Panc1 (cell line): ENCODE measurements around the gene RAB12. TPM values are rescaled to one million over a fixed set of nuclear protein-coding genes. Genes with fewer than 3 reads are reported as not detected.
"Not testable (repeated sequence)": the region's sequence is repeated elsewhere in the genome, so short reads cannot be mapped to it uniquely, and the experiment has no call there.

Experiments used
- ATAC-seq: fragments of 200-7000 bp; cut with Tn5 transposase; 2 replicates; pipeline ENCODE4 v1.9.1; 2020; ENCODE audit warnings: mild to moderate bottlenecking, moderate library complexity
- BruUV-seq: library from RNA; stranded (reverse); fragments of 400-500 nt; replicated peaks from 2 replicates; lab custom pipeline; 2021; lab: Mats Ljungman, UMichigan
- CTCF ChIA-PET: fragments of 300-600 bp; sonication (Branson Sonifier 250); formaldehyde crosslinking; loops from one replicate; lab custom pipeline; 2022; ENCODE audit warnings: antibody characterized with exemption; lab: Charles Lee
- POLR2A ChIA-PET: fragments of 300-600 bp; sonication (Branson Sonifier 250); formaldehyde crosslinking; loops from one replicate; lab custom pipeline; 2022; ENCODE audit warnings: antibody characterized with exemption; lab: Charles Lee
- DNase-seq: peaks from one replicate; pipeline ENCODE4 v3.0.0-alpha.2; 2010; ENCODE audit warnings: low read depth, low spot score
- H3K27ac ChIP-seq: 2 replicates; pipeline ENCODE4 v1.5.1; 2011; ENCODE audit warnings: mild to moderate bottlenecking, low read length, inconsistent platforms
- H3K27me3 ChIP-seq: fragments of 200-500 bp; sonication (Bioruptor generic); 2 replicates; pipeline ENCODE4 v1.6.0; 2014; ENCODE audit warnings: low read length, inconsistent platforms; ENCODE audit not compliant: control insufficient read depth, insufficient read depth
- H3K36me3 ChIP-seq: fragments of 200-500 bp; sonication (Bioruptor generic); 2 replicates; pipeline ENCODE4 v1.5.1; 2014; ENCODE audit warnings: inconsistent platforms, mild to moderate bottlenecking, low read length, moderate library complexity; ENCODE audit not compliant: control insufficient read depth, insufficient read depth
- H3K4me1 ChIP-seq: 2 replicates; pipeline ENCODE4 v1.5.1; 2011; ENCODE audit warnings: inconsistent platforms, mild to moderate bottlenecking, low read length, moderate library complexity; ENCODE audit not compliant: control insufficient read depth, insufficient read depth
- H3K4me3 ChIP-seq, 2 experiments: 2 replicates each; pipeline ENCODE4 v1.5.1; 2011 to 2012; ENCODE audit warnings: low read depth in 2 of 2, low read length in 2 of 2, mild to moderate bottlenecking in 2 of 2, inconsistent platforms in 1 of 2, moderate library complexity in 1 of 2
- H3K9me3 ChIP-seq: fragments of 200-500 bp; sonication (Bioruptor generic); 2 replicates; pipeline ENCODE4 v1.5.1; 2014; ENCODE audit warnings: low read depth, mild to moderate bottlenecking, inconsistent platforms, low read length, moderate library complexity; ENCODE audit not compliant: control insufficient read depth, insufficient read depth
- POLR2AphosphoS5 ChIP-seq: IDR thresholded peaks from 2 replicates; pipeline ENCODE4 v1.6.1; 2012; ENCODE audit warnings: mild to moderate bottlenecking, low read depth, low read length, moderate library complexity
- SIN3A ChIP-seq: IDR thresholded peaks from 2 replicates; pipeline ENCODE4 v1.6.1; 2012; ENCODE audit warnings: low read depth, mild to moderate bottlenecking, low read length, moderate library complexity, borderline replicate concordance; ENCODE audit not compliant: insufficient read depth
- TCF7L2 ChIP-seq: IDR thresholded peaks from 2 replicates; pipeline ENCODE4 v1.6.1; 2011; ENCODE audit warnings: mild to moderate bottlenecking, low read depth, low read length, inconsistent platforms
- in situ Hi-C: cut with HindIII; loops from 2 replicates; pipeline ENCODE4 v1.10.0; 2016; ENCODE audit warnings: low sequenced_read_pairs, low pct_unique_long_range_greater_than_20kb
- intact Hi-C: fragments of 100-400 bp; cut with micrococcal nuclease; formaldehyde crosslinking; loops from one replicate; pipeline ENCODE4 v1.10.0; 2022; ENCODE audit not compliant: unreplicated experiment
- total RNA-seq: library from RNA; stranded (reverse); gene quantifications from one replicate; pipeline ENCODE4 v1.2.1, GENCODE V29; 2021; ENCODE audit not compliant: unreplicated experiment
- TF ChIP-seq, protein P1 (sequence below): fragments of 450-650 bp; IDR thresholded peaks from 2 replicates; pipeline ENCODE4 v1.5.1; 2017; ENCODE audit warnings: mild to moderate bottlenecking
- TF ChIP-seq, protein P2 (sequence below), 2 experiments: IDR thresholded peaks; 2 replicates each; pipeline ENCODE4 v1.6.1; 2011 to 2012; ENCODE audit warnings: low read depth in 2 of 2, control low read depth in 1 of 2, low read length in 1 of 2, mild to moderate bottlenecking in 1 of 2, moderate library complexity in 1 of 2; ENCODE audit not compliant: insufficient read depth in 1 of 2

The RAB12 gene
- total RNA-seq, 1 experiment from 2014 or later: 35.7 TPM

DNA sequence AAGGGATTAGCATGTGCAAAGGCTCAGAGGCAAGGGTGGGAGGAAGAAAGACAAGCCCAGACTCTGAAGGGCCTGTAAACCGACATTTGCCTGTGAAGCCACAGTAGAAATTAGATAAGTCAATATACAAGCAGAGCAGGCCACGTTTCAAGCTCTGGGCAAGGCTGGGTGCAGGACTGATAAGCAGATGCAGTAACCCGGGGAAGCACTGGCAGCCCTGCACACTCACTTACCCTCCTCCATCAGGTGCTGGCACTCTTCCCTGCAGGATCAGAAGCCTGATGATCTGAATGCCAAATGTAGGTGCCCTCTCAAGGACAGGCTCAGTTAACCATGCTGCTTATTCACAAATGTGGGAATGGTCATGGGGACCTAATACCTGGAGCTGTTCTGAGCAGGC is 46.3 kb upstream of the RAB12 start:
- H3K36me3 ChIP-seq: no peaks in the 10 kb centered on the region
- no peak overlapping the region for H3K4me3 ChIP-seq
- H3K27ac ChIP-seq: no peak overlapping the region
- ChIA-PET CTCF (no interaction called here), POLR2A (no interaction called here)
- no peaks in the 10 kb centered on the region for H3K4me1 ChIP-seq
- intact Hi-C loops (no loop called here), in situ Hi-C loops (no loop called here)
- ATAC-seq (no peak), DNase-seq (no peak)
- H3K9me3 ChIP-seq: no peaks in the 10 kb centered on the region
- TF ChIP-seq POLR2AphosphoS5 (no peak), TCF7L2 (no peak)
- TF ChIP-seq, protein P1, sequence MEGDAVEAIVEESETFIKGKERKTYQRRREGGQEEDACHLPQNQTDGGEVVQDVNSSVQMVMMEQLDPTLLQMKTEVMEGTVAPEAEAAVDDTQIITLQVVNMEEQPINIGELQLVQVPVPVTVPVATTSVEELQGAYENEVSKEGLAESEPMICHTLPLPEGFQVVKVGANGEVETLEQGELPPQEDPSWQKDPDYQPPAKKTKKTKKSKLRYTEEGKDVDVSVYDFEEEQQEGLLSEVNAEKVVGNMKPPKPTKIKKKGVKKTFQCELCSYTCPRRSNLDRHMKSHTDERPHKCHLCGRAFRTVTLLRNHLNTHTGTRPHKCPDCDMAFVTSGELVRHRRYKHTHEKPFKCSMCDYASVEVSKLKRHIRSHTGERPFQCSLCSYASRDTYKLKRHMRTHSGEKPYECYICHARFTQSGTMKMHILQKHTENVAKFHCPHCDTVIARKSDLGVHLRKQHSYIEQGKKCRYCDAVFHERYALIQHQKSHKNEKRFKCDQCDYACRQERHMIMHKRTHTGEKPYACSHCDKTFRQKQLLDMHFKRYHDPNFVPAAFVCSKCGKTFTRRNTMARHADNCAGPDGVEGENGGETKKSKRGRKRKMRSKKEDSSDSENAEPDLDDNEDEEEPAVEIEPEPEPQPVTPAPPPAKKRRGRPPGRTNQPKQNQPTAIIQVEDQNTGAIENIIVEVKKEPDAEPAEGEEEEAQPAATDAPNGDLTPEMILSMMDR: no peak
- TF ChIP-seq, protein P2, sequence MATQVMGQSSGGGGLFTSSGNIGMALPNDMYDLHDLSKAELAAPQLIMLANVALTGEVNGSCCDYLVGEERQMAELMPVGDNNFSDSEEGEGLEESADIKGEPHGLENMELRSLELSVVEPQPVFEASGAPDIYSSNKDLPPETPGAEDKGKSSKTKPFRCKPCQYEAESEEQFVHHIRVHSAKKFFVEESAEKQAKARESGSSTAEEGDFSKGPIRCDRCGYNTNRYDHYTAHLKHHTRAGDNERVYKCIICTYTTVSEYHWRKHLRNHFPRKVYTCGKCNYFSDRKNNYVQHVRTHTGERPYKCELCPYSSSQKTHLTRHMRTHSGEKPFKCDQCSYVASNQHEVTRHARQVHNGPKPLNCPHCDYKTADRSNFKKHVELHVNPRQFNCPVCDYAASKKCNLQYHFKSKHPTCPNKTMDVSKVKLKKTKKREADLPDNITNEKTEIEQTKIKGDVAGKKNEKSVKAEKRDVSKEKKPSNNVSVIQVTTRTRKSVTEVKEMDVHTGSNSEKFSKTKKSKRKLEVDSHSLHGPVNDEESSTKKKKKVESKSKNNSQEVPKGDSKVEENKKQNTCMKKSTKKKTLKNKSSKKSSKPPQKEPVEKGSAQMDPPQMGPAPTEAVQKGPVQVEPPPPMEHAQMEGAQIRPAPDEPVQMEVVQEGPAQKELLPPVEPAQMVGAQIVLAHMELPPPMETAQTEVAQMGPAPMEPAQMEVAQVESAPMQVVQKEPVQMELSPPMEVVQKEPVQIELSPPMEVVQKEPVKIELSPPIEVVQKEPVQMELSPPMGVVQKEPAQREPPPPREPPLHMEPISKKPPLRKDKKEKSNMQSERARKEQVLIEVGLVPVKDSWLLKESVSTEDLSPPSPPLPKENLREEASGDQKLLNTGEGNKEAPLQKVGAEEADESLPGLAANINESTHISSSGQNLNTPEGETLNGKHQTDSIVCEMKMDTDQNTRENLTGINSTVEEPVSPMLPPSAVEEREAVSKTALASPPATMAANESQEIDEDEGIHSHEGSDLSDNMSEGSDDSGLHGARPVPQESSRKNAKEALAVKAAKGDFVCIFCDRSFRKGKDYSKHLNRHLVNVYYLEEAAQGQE (IDR thresholded peaks at IDR 0.05; ENCODE audit: insufficient read depth in 1 of 2, low read depth in 2 of 2, low read length in 1 of 2): no peak
- BruUV-seq: no TSS peak
- H3K27me3 ChIP-seq: 0 out of 2 replicates have a peak, but pooled peaks cover 2% of the 10 kb centered on the region

DNA sequence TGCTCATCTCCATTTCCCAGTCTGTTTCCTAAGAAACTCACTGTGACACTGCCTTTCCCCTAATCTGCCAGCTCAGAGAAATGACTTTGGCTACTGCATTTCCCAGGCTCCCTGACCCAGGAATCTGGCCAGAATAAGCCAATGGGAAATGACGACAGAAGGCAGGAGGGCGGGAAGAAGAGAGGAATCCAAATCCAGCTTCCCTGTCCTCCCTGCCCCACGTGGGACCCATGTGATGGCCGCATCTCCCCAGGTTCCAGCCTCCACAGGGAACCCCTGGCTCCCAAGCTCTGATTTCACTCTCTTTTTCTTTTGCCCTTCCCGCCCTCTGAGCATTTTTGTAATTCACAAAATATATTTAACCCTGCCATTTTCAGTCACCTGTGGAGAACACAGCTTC is 37.8 kb upstream of the RAB12 start:
- no peak overlapping the region for H3K27ac ChIP-seq
- DNase-seq: no peak
- BruUV-seq: no TSS peak
- no peak for TF ChIP-seq TCF7L2
- TF ChIP-seq, protein P1: no peak
- TF ChIP-seq, protein P2 (IDR thresholded peaks at IDR 0.05; ENCODE audit: insufficient read depth in 1 of 2, low read depth in 2 of 2, low read length in 1 of 2): no peak
- no peak for TF ChIP-seq SIN3A
- TF ChIP-seq POLR2AphosphoS5: no peak
- intact Hi-C loops (no loop called here), in situ Hi-C loops (no loop called here)
- H3K36me3 ChIP-seq: no peaks in the 10 kb centered on the region
- no peaks in the 10 kb centered on the region for H3K9me3 ChIP-seq
- no peak overlapping the region for H3K4me3 ChIP-seq
- no peaks in the 10 kb centered on the region for H3K27me3 ChIP-seq
- POLR2A ChIA-PET: no interaction called here
- H3K4me1 ChIP-seq: no peaks in the 10 kb centered on the region
- ATAC-seq: no peak
- CTCF ChIA-PET: no interaction called here

DNA sequence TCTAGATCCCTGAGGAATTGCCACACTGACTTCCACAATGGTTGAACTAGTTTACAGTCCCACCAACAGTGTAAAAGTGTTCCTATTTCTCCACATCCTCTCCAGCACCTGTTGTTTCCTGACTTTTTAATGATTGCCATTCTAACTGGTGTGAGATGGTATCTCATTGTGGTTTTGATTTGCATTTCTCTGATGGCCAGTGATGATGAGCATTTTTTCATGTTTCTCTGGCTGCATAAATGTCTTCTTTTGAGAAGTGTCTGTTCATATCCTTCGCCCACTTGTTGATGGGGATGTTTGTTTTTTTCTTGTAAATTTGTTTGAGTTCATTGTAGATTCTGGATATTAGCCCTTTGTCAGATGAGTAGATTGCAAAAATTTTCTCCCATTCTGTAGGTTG is 35.5 kb upstream of the RAB12 start:
- H3K4me3 ChIP-seq, H3K9me3 ChIP-seq, H3K4me1 ChIP-seq, POLR2A ChIA-PET, CTCF ChIA-PET, BruUV-seq, ATAC-seq, H3K27me3 ChIP-seq, DNase-seq, H3K36me3 ChIP-seq, intact Hi-C loops, in situ Hi-C loops, H3K27ac ChIP-seq: not testable (repeated sequence)
